ENCODE data around the gene TRPV5.

Gene TRPV5

DNA sequence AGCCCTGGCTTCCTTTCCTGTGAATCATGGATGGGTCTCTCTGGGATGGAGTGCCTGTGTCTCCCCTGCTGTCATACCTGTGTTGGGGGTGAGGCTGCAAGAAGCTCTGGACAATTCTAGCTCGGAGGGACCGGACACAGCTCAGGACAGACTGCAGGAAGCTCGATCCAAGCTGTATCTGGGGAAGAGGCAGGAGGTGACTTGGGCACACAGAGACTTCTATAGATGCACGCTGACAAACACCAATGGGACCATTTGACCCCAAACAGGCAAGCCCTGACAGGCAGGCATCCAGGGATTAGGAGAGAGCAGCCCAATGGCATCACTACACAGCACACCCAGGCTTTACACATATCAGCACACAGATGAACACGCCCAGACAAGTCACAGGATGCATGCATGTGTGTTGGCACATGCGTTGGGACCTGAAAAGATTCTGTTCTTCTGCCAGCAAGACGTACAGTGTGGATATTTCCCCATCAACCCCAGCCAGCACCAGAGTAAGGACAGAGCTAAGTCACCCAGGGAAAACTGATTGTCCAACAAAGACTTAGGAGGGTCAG, 10.2 kb upstream of the TRPV5 start:
- no peak for DNase-seq
- in situ Hi-C loops (cut with HindIII; ENCODE audit: low pct_ligation_motif_present, low pct_unique_long_range_greater_than_20kb, low sequenced_read_pairs), result no loop called here

DNA sequence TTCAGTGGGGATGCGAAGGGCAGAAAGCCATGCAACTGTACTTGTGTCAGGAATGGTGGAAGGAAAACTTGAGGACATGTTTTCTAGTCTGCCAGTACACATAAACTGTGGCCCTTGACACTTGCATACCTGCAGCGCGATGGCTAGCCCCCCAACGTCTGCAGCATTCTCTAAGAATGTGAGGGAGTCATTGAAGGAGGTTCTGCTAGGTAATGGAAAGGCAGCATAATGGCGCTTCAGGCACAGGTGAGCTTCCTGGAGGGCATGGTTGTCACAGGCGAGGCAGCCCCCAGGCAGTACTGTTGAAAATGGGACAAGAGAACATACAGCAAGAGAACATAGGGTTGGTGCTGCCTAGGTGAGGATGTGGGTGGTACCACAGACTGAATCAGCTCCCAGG, 9.2 kb upstream of the TRPV5 start:
- DNase-seq, result no peak
- in situ Hi-C loops (cut with HindIII; ENCODE audit: low pct_ligation_motif_present, low pct_unique_long_range_greater_than_20kb, low sequenced_read_pairs), result no loop called here

DNA sequence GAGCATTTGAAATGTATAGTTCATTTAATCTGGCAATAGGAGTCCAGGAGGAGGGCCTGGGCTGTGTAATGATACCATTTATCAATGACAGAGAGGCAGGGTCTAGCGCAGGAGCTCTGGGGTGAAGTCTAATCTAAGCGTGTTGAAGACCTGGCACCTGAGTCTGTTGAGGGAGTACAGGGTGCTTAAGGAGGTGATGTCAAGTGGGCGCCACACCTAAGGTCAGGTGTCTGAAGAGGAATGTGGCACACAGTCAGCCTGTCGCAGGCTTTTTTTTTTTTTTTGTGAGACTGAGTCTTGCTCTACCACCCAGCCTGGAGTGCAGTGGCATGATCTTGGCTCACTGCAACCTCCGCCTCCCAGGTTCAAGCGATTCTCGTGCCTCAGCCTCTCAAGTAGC, 8.0 kb upstream of the TRPV5 start:
- no peak for DNase-seq
- in situ Hi-C loops (cut with HindIII; ENCODE audit: low pct_ligation_motif_present, low pct_unique_long_range_greater_than_20kb, low sequenced_read_pairs), result no loop called here

DNA sequence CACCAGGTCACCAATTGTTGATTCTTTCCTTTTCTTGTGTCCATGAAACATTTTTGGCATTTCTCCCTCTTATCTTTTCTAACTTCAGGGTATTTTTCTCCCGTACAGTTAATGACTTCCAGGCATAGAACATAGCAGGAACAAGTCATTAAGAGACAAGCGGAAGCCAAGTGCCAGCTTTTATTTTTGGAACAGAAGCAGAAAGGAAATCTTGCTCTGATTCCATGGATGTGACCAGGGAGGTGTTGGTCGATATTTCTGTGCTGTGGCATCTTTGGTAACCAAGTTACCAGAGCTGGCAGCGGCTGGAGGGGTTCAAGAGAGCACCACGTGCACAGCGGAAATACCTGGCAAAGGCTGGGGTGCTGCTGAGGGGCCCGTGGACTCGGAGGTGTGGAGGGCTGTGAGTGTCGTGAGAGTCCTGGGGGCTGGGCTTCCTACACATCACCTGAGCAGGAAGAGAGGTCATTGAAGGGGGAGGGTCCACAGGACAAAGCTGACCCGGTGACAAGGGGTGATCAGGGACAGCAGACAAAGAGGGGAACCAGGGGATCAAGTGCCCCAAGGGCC, 7.5 kb upstream of the TRPV5 start:
- no peak for DNase-seq
- in situ Hi-C loops (cut with HindIII; ENCODE audit: low pct_ligation_motif_present, low pct_unique_long_range_greater_than_20kb, low sequenced_read_pairs), result no loop called here

DNA sequence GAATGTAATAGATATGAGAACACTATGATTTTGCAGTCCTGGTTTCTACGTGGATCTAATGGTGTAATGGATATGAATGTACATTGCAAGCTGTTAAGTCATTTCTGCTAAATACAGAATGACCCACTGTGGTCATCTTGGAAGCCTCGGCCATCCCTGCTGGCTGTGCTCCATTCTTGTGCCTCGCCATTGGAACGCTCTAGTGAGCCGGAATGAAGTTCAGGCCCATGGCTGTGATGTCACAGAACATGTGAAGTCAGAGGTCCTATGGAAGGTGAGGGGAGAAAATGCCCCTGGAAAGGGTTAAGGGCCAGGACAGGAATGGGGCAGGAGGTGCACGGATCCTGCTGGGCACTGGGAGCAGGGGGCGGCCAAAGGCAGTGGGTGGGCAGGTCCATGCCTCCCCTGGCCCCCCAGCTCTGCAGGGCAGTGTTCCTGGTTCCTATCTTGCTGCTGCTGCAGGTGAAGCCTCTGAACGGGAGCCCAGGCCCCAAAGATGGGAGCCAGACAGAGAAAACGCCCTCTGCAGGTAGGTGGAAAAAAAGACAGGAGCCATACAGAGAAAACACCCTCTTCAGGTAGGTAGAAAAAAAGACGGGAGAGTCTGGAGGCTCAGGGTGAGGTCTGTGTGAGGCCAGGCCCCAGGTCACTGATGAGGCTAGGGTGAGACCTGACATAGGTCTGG, 5.8 kb upstream of the TRPV5 start, which contains the start of gene LLCFC1:
Gene LLCFC1, plus strand, starts transcription at position 259 of the 685 bp plus-strand sequence. Its CDS starts 138 bp downstream, at position 397.
- in situ Hi-C loops (cut with HindIII; ENCODE audit: low pct_ligation_motif_present, low pct_unique_long_range_greater_than_20kb, low sequenced_read_pairs), result no loop called here
- peak; percentile 30 for DNase-seq

DNA sequence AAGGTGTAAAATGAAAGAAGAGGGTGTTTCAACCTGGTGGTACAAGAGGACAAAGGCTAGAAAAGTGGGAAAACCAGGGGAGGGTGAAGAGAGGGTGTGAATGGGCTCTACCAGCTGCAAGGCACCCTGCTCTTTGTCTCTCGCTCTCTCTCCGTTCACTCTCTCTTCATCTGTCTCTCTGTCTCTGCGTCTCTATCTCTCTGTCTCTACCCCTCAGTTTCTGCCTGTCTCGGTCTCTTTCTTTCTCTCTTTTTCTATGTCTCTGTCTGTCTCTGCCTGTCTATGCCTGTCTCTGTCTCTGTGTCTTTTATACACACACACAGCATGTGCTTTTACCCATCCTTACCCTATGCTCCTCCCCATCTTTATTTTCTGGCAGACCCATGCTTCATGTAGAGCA, 5.1 kb upstream of the TRPV5 start:
- in situ Hi-C loops (cut with HindIII; ENCODE audit: low pct_ligation_motif_present, low pct_unique_long_range_greater_than_20kb, low sequenced_read_pairs), result no loop called here
- DNase-seq, result no peak

DNA sequence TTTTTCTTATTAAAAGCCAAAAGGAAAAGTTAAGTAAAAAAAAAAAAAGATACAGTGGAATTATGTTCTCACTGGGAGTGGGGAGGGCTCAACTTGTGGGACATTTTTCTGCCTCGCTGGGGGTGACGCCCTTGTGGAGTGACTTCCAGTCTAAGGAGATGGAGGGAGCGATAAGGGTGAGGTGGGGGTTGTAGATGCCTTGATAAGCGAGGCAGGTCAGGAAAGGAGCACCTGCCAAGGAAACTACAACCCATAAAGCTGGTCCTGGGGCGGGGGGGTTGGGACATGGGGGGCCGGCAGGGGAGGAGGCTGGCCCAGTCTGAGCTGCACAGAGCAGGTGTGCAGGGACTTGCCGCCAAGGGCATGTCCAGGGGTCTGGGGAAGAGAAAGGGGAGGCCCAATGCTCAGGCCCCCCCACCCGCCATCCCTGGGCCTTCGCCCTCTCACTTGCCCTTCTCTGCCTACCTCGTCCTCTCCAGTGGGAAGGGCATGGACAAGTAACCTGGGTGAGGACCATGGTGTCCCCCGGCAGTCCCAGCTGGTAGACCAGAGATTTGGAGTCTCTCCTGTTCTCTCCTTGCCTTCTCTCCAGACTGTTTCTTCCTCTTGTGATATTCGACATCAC, 2.5 kb upstream of the TRPV5 start:
- DNase-seq, result no peak
- in situ Hi-C loops (cut with HindIII; ENCODE audit: low pct_ligation_motif_present, low pct_unique_long_range_greater_than_20kb, low sequenced_read_pairs), result no loop called here

DNA sequence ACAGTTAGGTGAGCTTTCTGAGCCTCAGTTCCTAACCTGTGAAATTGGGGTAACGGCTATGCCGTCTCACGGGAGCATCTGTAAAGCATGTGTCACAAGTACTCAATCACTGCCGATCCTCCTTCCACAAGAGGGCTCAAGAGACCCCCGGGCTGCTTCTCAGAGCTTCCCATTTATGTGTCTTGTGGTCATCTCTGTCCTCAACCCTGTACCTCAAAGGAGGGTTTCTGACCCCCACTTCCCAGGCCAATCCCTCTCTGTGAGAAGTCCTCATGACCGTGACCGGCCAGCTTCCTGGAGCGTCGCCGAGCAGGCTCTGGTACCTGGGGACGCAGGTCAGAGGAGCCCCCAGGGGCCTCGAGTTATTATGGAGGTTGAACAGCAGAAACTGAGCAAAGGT, 510 bp upstream of the TRPV5 start:
- no peak for DNase-seq
- in situ Hi-C loops (cut with HindIII; ENCODE audit: low pct_ligation_motif_present, low pct_unique_long_range_greater_than_20kb, low sequenced_read_pairs), result no loop called here

DNA sequence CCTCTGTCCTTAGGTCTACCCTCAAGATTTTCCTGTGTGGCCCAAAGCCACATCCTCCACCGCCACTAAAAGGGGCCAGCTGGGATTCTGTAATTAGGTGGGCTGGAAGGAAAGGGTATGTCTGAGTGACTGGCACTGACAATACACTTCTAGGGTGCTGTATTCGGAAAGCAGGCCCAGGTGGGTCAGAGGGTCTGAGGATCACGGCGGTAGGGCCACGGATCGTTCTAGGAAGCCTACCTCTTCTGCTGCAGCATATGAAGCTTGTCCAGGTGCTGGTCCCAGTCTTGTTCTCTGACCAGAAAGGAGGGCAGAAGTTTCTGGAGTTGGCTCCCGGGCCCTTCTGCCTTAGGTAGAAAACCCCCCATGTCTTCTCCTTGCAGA, 462 bp downstream of the TRPV5 start:
- DNase-seq, result no peak
- in situ Hi-C loops (cut with HindIII; ENCODE audit: low pct_ligation_motif_present, low pct_unique_long_range_greater_than_20kb, low sequenced_read_pairs), result no loop called here

DNA sequence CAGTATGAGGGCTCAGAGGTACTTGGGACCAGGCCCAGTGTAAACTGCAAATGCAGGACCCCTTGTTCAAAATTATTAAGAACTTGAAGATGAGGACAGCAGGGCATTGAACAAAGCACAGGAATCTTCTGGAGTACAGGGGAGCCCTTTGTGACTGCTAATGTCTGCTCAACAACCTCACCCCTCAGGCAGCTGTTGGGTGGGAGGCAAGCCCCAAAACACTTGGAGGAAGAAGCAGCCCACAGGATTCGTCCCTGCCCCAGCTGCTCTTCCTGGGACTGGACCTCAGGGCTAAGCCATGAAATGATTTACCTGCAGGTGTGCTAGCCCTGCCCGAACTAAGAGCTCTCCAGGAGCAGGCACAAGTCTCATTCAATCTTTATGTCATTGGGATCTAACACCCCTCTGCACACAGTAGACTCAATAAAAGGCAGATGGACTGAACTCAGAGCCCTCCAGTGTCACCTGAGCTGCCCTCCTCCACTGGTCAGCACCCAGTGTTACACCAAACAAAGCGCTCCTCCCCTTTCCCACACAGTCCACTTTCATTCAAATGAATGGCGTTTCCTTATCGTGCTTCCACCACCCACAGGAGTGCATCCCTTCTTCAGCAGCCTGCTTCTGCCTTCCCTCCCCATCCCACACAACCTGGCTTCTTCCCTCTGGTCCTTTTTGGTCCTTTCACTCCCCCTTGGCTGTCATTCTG, 1.0 kb downstream of the TRPV5 start:
- in situ Hi-C loops (cut with HindIII; ENCODE audit: low pct_ligation_motif_present, low pct_unique_long_range_greater_than_20kb, low sequenced_read_pairs), result no loop called here
- no peak for DNase-seq

DNA sequence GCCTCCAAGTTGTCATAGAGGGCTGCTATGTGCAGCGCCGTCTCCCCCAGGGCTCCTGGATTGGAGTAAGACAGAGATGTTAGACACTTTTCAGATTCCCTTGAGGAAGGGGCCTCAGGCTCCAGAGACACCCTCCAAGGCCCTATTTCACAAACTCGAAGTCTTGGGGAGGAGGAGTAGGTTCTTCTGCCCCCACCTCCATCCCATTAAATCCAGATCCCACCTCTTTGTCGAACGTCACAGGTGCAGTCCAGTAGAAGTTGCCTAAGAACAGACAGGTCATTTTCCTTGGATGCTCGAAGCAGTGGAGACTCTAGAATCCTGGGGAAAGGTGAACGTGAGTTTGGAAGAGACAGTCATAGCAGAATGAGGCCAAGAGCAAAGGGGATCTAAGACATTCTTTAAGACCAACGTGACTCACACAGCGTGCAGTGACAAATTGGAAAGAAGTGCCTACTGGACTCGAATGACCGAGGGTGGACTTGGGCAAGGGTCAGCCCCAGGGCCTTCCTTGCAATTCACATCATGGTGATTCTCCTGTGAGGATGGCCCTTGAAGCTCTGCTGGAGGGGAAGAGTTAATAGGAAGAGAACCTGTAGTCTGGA, 3.3 kb downstream of the TRPV5 start:
- in situ Hi-C loops (cut with HindIII; ENCODE audit: low pct_ligation_motif_present, low pct_unique_long_range_greater_than_20kb, low sequenced_read_pairs), result no loop called here
- DNase-seq, result no peak

DNA sequence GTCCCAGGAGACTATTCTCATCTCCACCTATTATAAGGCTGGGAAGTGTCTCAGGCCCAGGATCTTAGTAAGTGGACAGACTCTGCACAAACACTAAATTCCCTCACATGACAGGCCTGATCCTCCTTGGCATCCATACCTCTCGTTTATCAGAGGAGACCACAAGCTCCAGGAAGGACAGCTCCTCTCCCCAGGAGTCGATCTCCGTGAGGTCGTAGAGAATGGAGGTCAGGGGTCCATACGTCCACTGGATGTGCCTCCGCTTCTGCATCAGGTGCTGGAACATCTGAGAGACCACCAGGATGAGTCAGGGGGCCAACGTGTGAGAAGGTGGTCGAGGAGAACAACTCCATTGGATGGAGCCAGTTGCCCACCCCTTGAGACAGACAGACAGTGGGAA, 5.6 kb downstream of the TRPV5 start:
- in situ Hi-C loops (cut with HindIII; ENCODE audit: low pct_ligation_motif_present, low pct_unique_long_range_greater_than_20kb, low sequenced_read_pairs), result no loop called here

DNA sequence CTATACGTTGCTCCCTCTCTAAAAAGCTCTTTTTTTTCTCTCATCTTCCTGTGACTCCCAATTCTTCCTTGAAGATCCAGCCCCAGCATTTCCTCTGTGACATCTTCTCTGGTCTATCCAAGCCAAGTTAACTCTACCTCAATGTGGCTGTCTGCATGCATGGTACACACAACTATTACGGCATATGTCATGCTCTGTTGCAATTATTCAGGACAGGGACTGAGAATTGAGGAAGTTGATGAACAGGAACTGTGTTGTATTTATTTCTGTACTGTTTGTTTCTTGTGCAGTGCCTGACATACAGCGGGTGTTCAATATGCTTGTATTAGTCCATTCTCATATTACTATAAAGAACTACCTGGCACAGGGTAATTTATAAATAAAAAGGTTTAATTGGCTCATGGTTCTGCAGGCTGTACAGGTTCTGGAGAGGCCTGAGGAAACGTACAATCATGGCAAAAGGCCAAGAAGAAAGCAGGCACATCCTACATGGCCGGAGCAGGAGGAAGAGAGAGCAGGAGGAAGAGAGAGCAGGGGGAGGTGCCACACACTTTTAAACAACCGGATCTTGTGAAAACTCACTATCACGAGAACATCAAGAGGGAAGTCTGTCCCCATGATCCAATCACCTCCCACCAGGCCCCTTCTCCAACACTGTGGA, 6.3 kb downstream of the TRPV5 start:
- in situ Hi-C loops (cut with HindIII; ENCODE audit: low pct_ligation_motif_present, low pct_unique_long_range_greater_than_20kb, low sequenced_read_pairs), result no loop called here
- no peak for DNase-seq

More for the DNA sequence above, 5.6 kb downstream of the TRPV5 start:
- no peak for DNase-seq

DNA sequence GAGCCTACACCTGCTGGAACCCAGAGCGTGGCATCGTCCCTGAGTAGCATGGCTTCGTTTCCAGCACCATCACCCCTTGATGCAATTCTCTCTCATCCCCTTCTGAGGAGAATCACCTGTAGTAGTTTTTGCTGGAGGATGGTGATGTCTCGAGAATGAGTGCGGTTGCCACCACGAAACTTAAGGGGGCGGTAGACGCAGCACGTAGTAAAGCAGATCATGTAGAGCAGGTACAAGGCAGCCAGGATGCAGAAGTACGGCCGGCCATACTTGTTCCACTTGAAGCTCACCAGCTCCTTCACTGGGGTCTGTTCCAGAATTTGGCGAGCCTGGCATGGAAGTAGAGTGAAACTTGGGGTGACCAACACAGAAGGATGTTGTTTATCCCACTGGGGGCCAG, 8.1 kb downstream of the TRPV5 start:
- DNase-seq, result peak; percentile 8
- in situ Hi-C loops (cut with HindIII; ENCODE audit: low pct_ligation_motif_present, low pct_unique_long_range_greater_than_20kb, low sequenced_read_pairs), result no loop called here

DNA sequence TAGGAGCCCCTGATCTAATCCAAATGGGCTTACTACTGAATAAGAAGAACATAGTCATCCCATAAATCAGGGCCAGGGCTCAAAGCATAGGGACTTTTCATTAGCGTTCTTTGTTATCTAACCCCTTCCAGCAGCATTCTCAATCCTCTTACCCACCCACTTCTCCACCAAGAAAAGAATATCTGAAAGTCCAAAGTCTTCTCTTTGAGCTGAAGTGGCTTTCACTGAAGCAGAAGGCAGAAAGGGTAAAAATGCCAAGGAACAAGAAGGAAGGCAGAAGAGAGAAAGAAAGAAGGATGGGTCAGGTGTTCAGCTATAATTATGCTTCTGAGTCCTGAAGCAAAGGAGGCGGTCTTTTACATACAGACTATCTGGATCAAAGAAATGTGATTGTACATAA, 10.2 kb downstream of the TRPV5 start:
- no peak for DNase-seq
- in situ Hi-C loops (cut with HindIII; ENCODE audit: low pct_ligation_motif_present, low pct_unique_long_range_greater_than_20kb, low sequenced_read_pairs), result no loop called here

DNA sequence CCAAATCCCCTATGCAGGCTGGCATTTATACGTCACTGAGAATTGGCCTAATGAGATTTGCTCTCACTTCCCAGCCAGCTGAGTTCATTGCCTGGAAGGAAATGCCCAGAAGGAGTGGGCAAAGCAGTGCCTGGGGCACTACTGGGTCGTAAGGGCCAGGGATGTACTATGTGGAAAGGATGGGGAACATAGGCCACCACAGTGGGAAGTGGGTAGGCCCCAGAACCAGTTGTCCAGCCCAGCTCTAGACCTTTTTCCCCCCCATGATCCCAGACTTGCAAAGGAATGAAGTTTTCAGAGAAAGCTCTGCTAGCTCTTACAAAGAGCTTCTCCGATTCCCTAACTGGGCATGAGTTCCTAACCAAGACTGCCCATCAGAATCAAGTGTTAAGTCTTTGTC, 13.9 kb downstream of the TRPV5 start:
- in situ Hi-C loops (cut with HindIII; ENCODE audit: low pct_ligation_motif_present, low pct_unique_long_range_greater_than_20kb, low sequenced_read_pairs), result no loop called here
- DNase-seq, result no peak

DNA sequence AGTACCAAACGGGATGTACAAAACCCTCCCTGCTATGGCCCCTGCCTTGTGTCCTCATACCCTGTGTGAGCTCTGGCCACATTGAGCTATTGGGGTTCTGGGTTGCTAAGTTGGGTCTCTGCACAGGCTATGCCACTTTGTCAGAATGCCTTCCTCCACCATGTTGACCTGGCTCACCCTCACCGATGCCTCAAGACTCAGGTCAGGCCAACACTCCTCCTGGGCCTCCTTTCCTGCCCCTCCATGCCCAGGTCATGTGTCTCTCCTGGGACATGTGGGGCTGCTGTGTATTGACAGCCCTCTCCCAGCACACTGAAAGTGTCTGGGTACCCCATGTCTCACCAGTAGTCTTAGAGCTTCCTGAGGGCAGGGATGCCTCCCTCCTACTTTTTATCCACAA, 14.6 kb downstream of the TRPV5 start:
- no peak for DNase-seq
- in situ Hi-C loops (cut with HindIII; ENCODE audit: low pct_ligation_motif_present, low pct_unique_long_range_greater_than_20kb, low sequenced_read_pairs), result no loop called here

DNA sequence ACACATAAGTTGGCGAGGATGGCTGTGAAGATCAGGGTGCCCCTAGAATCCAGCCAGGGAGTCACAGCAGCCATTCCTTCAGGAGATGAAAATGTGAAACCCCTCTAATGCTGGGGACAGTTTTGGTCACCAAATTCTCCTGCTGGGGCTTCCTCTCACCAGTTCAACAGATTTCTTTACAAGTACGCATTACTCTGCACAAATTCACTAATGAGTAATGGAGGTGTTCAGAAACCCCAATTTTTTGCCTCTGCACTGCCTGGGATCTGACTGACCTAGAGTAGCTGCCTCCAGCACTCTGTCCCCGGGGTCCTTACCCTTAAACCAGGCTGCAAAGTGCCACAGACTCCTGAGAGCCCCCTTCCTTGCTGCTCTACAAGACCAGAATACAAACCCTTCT, 16.1 kb downstream of the TRPV5 start:
- in situ Hi-C loops (cut with HindIII; ENCODE audit: low pct_ligation_motif_present, low pct_unique_long_range_greater_than_20kb, low sequenced_read_pairs), result no loop called here
- no peak for DNase-seq
